ENCODE data around the gene TXNDC16.

Gene TXNDC16

DNA sequence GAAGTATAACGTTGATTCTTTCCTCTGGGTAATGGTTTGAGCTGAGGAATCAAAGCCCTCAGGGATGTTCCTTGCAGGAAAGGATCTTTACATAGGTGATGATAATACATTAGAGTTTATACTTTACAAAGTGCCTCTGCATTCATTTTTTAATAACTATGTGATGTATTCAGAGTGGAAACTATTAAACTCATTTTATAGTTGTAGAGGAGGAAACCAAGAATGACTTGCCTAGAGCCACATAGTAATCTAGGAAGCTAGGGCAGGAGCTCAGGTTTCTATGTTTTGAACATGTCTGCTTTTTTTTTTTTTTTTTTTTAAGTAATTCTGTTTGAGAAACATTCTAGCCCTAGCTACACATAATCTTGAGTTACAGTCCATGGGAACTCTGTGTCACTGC lies 117.3 kb downstream of the TXNDC16 start:
- POLR2A ChIA-PET = no interaction called here
- TF ChIP-seq, protein P1, sequence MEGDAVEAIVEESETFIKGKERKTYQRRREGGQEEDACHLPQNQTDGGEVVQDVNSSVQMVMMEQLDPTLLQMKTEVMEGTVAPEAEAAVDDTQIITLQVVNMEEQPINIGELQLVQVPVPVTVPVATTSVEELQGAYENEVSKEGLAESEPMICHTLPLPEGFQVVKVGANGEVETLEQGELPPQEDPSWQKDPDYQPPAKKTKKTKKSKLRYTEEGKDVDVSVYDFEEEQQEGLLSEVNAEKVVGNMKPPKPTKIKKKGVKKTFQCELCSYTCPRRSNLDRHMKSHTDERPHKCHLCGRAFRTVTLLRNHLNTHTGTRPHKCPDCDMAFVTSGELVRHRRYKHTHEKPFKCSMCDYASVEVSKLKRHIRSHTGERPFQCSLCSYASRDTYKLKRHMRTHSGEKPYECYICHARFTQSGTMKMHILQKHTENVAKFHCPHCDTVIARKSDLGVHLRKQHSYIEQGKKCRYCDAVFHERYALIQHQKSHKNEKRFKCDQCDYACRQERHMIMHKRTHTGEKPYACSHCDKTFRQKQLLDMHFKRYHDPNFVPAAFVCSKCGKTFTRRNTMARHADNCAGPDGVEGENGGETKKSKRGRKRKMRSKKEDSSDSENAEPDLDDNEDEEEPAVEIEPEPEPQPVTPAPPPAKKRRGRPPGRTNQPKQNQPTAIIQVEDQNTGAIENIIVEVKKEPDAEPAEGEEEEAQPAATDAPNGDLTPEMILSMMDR (IDR thresholded peaks at IDR 0.05; ENCODE audit: insufficient read depth, low read length, missing control alignments) = no peak
- DNase-seq (ENCODE audit: low read depth, low spot score) = no peak
- no peak overlapping the region for H3K4me3 ChIP-seq (ENCODE audit: low read depth, low read length)
- CTCF ChIA-PET = no interaction called here

DNA sequence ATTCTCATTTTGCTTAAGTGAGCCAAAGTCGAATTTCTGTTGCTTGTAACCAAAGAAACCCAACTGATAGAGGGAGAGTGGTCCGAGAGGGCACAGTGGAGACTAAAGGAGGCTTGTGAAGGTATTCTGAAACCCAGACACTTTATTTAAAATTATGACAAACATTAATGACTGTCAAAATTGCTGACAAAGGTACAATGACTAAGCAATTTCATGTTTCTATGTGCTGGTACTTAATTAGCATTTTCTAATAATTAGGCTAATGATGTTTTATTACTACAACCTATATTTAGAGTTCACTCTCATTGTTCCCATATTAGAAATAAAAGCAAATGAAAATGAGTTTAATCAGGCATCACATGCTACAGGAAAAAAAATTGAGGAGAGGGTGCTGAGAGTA lies 121.8 kb downstream of the TXNDC16 start:
- no peak for DNase-seq (ENCODE audit: low read depth, low spot score)
- no peak overlapping the region for H3K4me3 ChIP-seq (ENCODE audit: low read depth, low read length)
- ChIA-PET POLR2A (no interaction called here), CTCF (no interaction called here)
- TF ChIP-seq, protein P1 (IDR thresholded peaks at IDR 0.05; ENCODE audit: insufficient read depth, low read length, missing control alignments) = no peak

DNA sequence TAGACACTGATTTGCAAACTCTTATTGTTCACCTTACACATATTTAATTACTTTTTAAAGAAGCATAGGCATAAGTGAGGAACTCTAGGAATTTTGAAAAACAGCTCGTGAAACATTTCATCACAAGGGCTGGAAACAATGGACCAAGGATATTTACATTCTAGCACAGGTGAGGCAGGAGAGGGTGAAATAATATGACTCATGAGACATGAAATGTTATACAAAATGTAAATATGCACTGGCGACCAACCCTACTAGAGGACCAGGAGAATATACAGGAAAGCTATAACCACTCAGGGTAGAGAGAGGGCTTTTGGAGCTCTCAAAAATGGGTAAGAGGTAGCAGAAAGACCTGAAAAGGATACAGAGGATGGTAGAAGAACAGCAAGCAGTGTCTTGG lies 122.9 kb downstream of the TXNDC16 start:
- POLR2A ChIA-PET = no interaction called here
- TF ChIP-seq, protein P1 (IDR thresholded peaks at IDR 0.05; ENCODE audit: insufficient read depth, low read length, missing control alignments) = no peak

DNA sequence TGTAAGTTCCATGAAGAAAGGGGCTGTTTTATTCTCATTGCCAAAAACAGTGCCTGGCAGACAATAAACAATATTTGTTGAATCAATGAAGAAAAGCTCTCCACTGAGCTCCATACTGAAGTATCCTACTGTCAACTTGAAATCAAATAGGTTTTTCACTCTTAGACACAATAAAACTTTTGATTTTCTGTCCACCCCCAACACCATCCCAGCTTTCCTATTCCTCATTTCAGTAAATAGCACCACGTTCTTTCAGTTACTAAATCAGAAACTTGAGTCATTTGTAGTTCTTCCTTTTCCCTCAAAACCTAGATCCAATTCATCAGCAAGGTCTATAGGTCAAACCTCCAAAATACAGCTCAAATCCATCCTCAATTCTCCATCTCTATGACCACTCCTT lies 124.8 kb downstream of the TXNDC16 start:
- ChIA-PET POLR2A (no interaction called here), CTCF (interaction anchor here (0.8 kb wide), 1 partner anchor 10 kb away, joined by 3 read pairs; no protein-coding TSS in a partner anchor)
- no peak for DNase-seq (ENCODE audit: low read depth, low spot score)
- TF ChIP-seq, protein P1 (IDR thresholded peaks at IDR 0.05; ENCODE audit: insufficient read depth, low read length, missing control alignments) = no peak
- H3K4me3 ChIP-seq (ENCODE audit: low read depth, low read length) = no peak overlapping the region

More for the DNA sequence above, 122.9 kb downstream of the TXNDC16 start:
- H3K4me3 ChIP-seq (ENCODE audit: low read depth, low read length) = no peak overlapping the region
- CTCF ChIA-PET = no interaction called here
- DNase-seq (ENCODE audit: low read depth, low spot score) = no peak

GRCh38 chr14:52422650-52423356 lies 129.5 kb downstream of the TXNDC16 start:
- POLR2A ChIA-PET = no interaction called here
- CTCF ChIA-PET = no interaction called here
- no peak overlapping the region for H3K4me3 ChIP-seq (ENCODE audit: low read depth, low read length)
- no peak for DNase-seq (ENCODE audit: low read depth, low spot score)
- TF ChIP-seq, protein P1 (IDR thresholded peaks at IDR 0.05; ENCODE audit: insufficient read depth, low read length, missing control alignments) = no peak

GRCh38 chr14:52417139-52417538 lies 135.2 kb downstream of the TXNDC16 start:
- DNase-seq (ENCODE audit: low read depth, low spot score) = no peak
- ChIA-PET POLR2A (no interaction called here), CTCF (interaction anchor here (1.0 to 3.7 kb wide), 4 partner anchors 16 to 119 kb away, joined by 3 to 10 read pairs (median 4); no protein-coding TSS in a partner anchor)
- TF ChIP-seq, protein P1 (IDR thresholded peaks at IDR 0.05; ENCODE audit: insufficient read depth, low read length, missing control alignments) = no peak
- H3K4me3 ChIP-seq (ENCODE audit: low read depth, low read length) = no peak overlapping the region
